ENCODE results near the gene MAP3K8.
"Not testable (repeated sequence)": the region's sequence is repeated elsewhere in the genome, so short reads cannot be mapped to it uniquely, and the experiment has no call there.

The MAP3K8 gene

GRCh38 chr10:30456266-30456665 lies 22.3 kb downstream of the MAP3K8 start:
- no peaks in the 10 kb centered on the region for H3K9me3 ChIP-seq (ENCODE audit: control insufficient read depth, low read length)
- no peaks in the 10 kb centered on the region for H3K27me3 ChIP-seq (ENCODE audit: control insufficient read depth, insufficient read depth, low read length)
- H3K9ac ChIP-seq (ENCODE audit: low read length), result no peak overlapping the region
- peaks cover 14% of the 10 kb centered on the region for H3K4me1 ChIP-seq (ENCODE audit: control insufficient read depth, insufficient read depth, low read length)
- H3K36me3 ChIP-seq (ENCODE audit: control insufficient read depth, insufficient read depth, low read length), result no peaks in the 10 kb centered on the region
- no peak overlapping the region for H3K4me3 ChIP-seq (ENCODE audit: low read length)

GRCh38 chr10:30459283-30459682 lies 25.3 kb downstream of the MAP3K8 start:
- Histone ChIP-seq H3K4me1 (ENCODE audit: control insufficient read depth, insufficient read depth, low read length) (peaks cover 9% of the 10 kb centered on the region), H3K36me3 (ENCODE audit: control insufficient read depth, insufficient read depth, low read length) (no peaks in the 10 kb centered on the region), H3K9ac (ENCODE audit: low read length) (no peak overlapping the region)

GRCh38 chr10:30460121-30460520 lies 26.1 kb downstream of the MAP3K8 start:
- H3K27me3 ChIP-seq (ENCODE audit: control insufficient read depth, insufficient read depth, low read length), result no peaks in the 10 kb centered on the region
- no peaks in the 10 kb centered on the region for H3K9me3 ChIP-seq (ENCODE audit: control insufficient read depth, low read length)
- H3K9ac ChIP-seq (ENCODE audit: low read length), result no peak overlapping the region
- H3K36me3 ChIP-seq (ENCODE audit: control insufficient read depth, insufficient read depth, low read length), result no peaks in the 10 kb centered on the region
- H3K4me3 ChIP-seq (ENCODE audit: low read length), result no peak overlapping the region
- H3K4me1 ChIP-seq (ENCODE audit: control insufficient read depth, insufficient read depth, low read length), result peaks cover 9% of the 10 kb centered on the region

More at GRCh38 chr10:30459283-30459682, 25.3 kb downstream of the MAP3K8 start:
- H3K4me3 ChIP-seq (ENCODE audit: low read length), result no peak overlapping the region
- no peaks in the 10 kb centered on the region for H3K27me3 ChIP-seq (ENCODE audit: control insufficient read depth, insufficient read depth, low read length)
- H3K9me3 ChIP-seq (ENCODE audit: control insufficient read depth, low read length), result no peaks in the 10 kb centered on the region

GRCh38 chr10:30462513-30462912 lies 28.5 kb downstream of the MAP3K8 start:
- Histone ChIP-seq H3K4me1 (ENCODE audit: control insufficient read depth, insufficient read depth, low read length) (no peaks in the 10 kb centered on the region), H3K27me3 (ENCODE audit: control insufficient read depth, insufficient read depth, low read length) (no peaks in the 10 kb centered on the region), H3K36me3 (ENCODE audit: control insufficient read depth, insufficient read depth, low read length) (no peaks in the 10 kb centered on the region), H3K9ac (ENCODE audit: low read length) (no peak overlapping the region), H3K9me3 (ENCODE audit: control insufficient read depth, low read length) (no peaks in the 10 kb centered on the region), H3K4me3 (ENCODE audit: low read length) (no peak overlapping the region)

GRCh38 chr10:30463944-30464451 lies 30.0 kb downstream of the MAP3K8 start:
- H3K9me3 ChIP-seq (ENCODE audit: control insufficient read depth, low read length), result no peaks in the 10 kb centered on the region
- H3K36me3 ChIP-seq (ENCODE audit: control insufficient read depth, insufficient read depth, low read length), result no peaks in the 10 kb centered on the region
- no peak overlapping the region for H3K4me3 ChIP-seq (ENCODE audit: low read length)
- no peaks in the 10 kb centered on the region for H3K27me3 ChIP-seq (ENCODE audit: control insufficient read depth, insufficient read depth, low read length)
- H3K4me1 ChIP-seq (ENCODE audit: control insufficient read depth, insufficient read depth, low read length), result no peaks in the 10 kb centered on the region
- no peak overlapping the region for H3K9ac ChIP-seq (ENCODE audit: low read length)

- no peak overlapping the region for H3K9ac ChIP-seq (ENCODE audit: low read length)
- H3K9me3 ChIP-seq (ENCODE audit: control insufficient read depth, low read length), result no peaks in the 10 kb centered on the region
- no peak overlapping the region for H3K4me3 ChIP-seq (ENCODE audit: low read length)
- H3K27me3 ChIP-seq (ENCODE audit: control insufficient read depth, insufficient read depth, low read length), result no peaks in the 10 kb centered on the region
- no peaks in the 10 kb centered on the region for H3K36me3 ChIP-seq (ENCODE audit: control insufficient read depth, insufficient read depth, low read length)
- H3K4me1 ChIP-seq (ENCODE audit: control insufficient read depth, insufficient read depth, low read length), result no peaks in the 10 kb centered on the region
These were observed 30.7 kb downstream of the MAP3K8 start for GRCh38 chr10:30464675-30465074.

- H3K9me3 ChIP-seq (ENCODE audit: control insufficient read depth, low read length), result no peaks in the 10 kb centered on the region
- H3K36me3 ChIP-seq (ENCODE audit: control insufficient read depth, insufficient read depth, low read length), result no peaks in the 10 kb centered on the region
- H3K27me3 ChIP-seq (ENCODE audit: control insufficient read depth, insufficient read depth, low read length), result no peaks in the 10 kb centered on the region
- H3K9ac ChIP-seq (ENCODE audit: low read length), result no peak overlapping the region
- H3K4me3 ChIP-seq (ENCODE audit: low read length), result no peak overlapping the region
- H3K4me1 ChIP-seq (ENCODE audit: control insufficient read depth, insufficient read depth, low read length), result no peaks in the 10 kb centered on the region
These were observed 32.5 kb downstream of the MAP3K8 start for GRCh38 chr10:30466445-30466844.

GRCh38 chr10:30467651-30468338 lies 33.8 kb downstream of the MAP3K8 start:
- H3K4me3 ChIP-seq (ENCODE audit: low read length), result no peak overlapping the region
- H3K36me3 ChIP-seq (ENCODE audit: control insufficient read depth, insufficient read depth, low read length), result no peaks in the 10 kb centered on the region
- H3K9ac ChIP-seq (ENCODE audit: low read length), result no peak overlapping the region
- H3K9me3 ChIP-seq (ENCODE audit: control insufficient read depth, low read length), result no peaks in the 10 kb centered on the region
- H3K27me3 ChIP-seq (ENCODE audit: control insufficient read depth, insufficient read depth, low read length), result no peaks in the 10 kb centered on the region
- H3K4me1 ChIP-seq (ENCODE audit: control insufficient read depth, insufficient read depth, low read length), result no peaks in the 10 kb centered on the region

GRCh38 chr10:30472414-30473155 lies 38.6 kb downstream of the MAP3K8 start:
- no peaks in the 10 kb centered on the region for H3K4me1 ChIP-seq (ENCODE audit: control insufficient read depth, insufficient read depth, low read length)
- no peaks in the 10 kb centered on the region for H3K9me3 ChIP-seq (ENCODE audit: control insufficient read depth, low read length)
- no peak overlapping the region for H3K4me3 ChIP-seq (ENCODE audit: low read length)
- H3K9ac ChIP-seq (ENCODE audit: low read length), result no peak overlapping the region
- H3K36me3 ChIP-seq (ENCODE audit: control insufficient read depth, insufficient read depth, low read length), result no peaks in the 10 kb centered on the region
- H3K27me3 ChIP-seq (ENCODE audit: control insufficient read depth, insufficient read depth, low read length), result no peaks in the 10 kb centered on the region

GRCh38 chr10:30475515-30475914 lies 41.5 kb downstream of the MAP3K8 start:
- not testable (repeated sequence) for H3K9me3 ChIP-seq (ENCODE audit: control insufficient read depth, low read length)

GRCh38 chr10:30476511-30477155 lies 42.6 kb downstream of the MAP3K8 start:
- H3K9ac ChIP-seq (ENCODE audit: low read length), result no peak overlapping the region
- H3K4me1 ChIP-seq (ENCODE audit: control insufficient read depth, insufficient read depth, low read length), result no peaks in the 10 kb centered on the region
- no peaks in the 10 kb centered on the region for H3K36me3 ChIP-seq (ENCODE audit: control insufficient read depth, insufficient read depth, low read length)
- no peak overlapping the region for H3K4me3 ChIP-seq (ENCODE audit: low read length)
- no peaks in the 10 kb centered on the region for H3K9me3 ChIP-seq (ENCODE audit: control insufficient read depth, low read length)
- H3K27me3 ChIP-seq (ENCODE audit: control insufficient read depth, insufficient read depth, low read length), result no peaks in the 10 kb centered on the region

More at GRCh38 chr10:30475515-30475914, 41.5 kb downstream of the MAP3K8 start:
- H3K36me3 ChIP-seq (ENCODE audit: control insufficient read depth, insufficient read depth, low read length); H3K27me3 ChIP-seq (ENCODE audit: control insufficient read depth, insufficient read depth, low read length); H3K4me1 ChIP-seq (ENCODE audit: control insufficient read depth, insufficient read depth, low read length); H3K9ac ChIP-seq (ENCODE audit: low read length); H3K4me3 ChIP-seq (ENCODE audit: low read length): not testable (repeated sequence)

- not testable (repeated sequence) for H3K9me3 ChIP-seq (ENCODE audit: control insufficient read depth, low read length); H3K4me1 ChIP-seq (ENCODE audit: control insufficient read depth, insufficient read depth, low read length); H3K9ac ChIP-seq (ENCODE audit: low read length); H3K4me3 ChIP-seq (ENCODE audit: low read length); H3K36me3 ChIP-seq (ENCODE audit: control insufficient read depth, insufficient read depth, low read length); H3K27me3 ChIP-seq (ENCODE audit: control insufficient read depth, insufficient read depth, low read length)
These were observed 45.5 kb downstream of the MAP3K8 start for GRCh38 chr10:30479513-30479912.
